GM18517 (cell line): ENCODE measurements around the gene COL5A1.

Source experiments
- ATAC-seq: cut with Tn5 transposase; IDR thresholded peaks from one replicate; pipeline ENCODE4 v1.9.1; 2021; ENCODE audit warnings: mild to moderate bottlenecking, moderate library complexity; ENCODE audit not compliant: unreplicated experiment

Gene COL5A1

DNA sequence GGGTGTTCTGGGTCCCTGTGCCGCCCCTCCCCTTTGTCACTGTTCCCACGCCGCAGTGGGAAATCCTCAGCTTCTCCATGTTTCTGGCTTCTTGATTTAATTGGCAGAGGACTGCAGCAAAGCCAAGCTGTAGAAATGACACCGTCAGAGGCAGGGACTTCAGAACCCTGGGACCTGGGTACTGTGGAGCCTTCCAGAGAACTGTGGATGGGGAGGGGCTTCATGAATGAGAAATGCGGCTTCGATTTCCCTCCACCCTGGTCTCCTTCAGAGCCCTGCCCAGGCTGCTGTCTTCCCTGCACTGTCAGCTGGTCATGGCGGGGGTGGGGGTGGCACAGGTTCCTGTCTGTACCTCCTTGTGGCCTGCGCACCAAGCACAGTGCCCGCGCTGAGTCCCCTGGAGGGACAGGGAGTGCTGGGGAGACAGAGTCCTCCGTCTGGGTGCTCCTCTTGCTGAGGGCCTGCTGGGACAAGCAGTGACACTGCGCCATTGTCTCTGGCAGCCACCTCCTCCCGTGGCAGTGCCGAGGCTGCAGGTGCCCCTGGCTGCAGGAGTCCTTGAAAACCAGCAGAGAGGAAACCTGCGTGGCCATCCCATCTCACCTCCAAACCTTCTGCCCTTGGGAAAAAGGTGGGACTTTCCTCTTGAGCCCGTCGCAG lies 47.2 kb downstream of the COL5A1 start:
- ATAC-seq = no peak

DNA sequence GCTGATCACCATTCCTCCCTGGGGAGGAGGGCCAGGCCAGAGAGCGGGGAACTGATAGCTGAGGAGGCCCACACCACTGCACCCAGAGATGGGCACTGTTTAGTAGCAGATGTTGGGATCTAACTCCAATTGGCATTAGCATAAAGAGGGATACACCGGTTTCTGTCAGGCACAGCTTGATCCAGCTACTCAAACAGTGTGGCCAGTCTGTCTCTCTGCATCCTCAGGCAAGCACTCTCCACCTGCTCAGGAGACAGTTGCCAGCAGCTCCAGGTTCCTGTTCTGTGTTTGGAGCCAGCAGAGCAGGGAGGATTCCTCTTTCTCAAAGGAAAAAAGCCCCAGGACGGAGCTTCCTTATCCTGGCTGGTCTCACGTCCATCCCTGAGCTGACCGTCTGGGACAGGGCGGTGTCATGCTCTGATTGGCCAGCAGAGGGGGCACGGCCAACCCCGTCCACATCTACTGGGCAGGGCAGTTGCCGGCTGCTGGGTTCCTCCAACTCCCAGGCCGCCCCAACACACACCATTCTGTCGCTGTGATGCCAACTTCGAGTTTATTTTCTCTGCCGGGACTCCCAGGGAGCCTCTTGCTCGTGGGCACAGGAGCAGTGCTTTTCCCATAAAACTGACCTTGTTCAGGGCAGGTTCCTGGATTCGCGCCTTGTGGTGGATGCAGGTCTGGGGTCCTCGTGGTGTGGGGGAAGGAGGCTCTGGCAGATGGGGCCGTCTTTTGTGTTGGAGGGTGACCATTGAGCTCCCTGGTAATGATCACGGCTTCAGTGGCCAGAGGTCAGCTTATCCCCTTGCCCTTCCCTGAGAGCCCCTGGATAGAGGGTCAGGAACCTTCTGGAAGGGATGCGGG lies 47.9 kb downstream of the COL5A1 start:
- no peak for ATAC-seq

- ATAC-seq = no peak
Measured at GRCh38 chr9:134690301-134690751, 48.7 kb downstream of the COL5A1 start.

GRCh38 chr9:134690946-134691694 lies 49.5 kb downstream of the COL5A1 start:
- ATAC-seq = no peak

GRCh38 chr9:134691695-134692572 lies 50.3 kb downstream of the COL5A1 start:
- no peak for ATAC-seq

DNA sequence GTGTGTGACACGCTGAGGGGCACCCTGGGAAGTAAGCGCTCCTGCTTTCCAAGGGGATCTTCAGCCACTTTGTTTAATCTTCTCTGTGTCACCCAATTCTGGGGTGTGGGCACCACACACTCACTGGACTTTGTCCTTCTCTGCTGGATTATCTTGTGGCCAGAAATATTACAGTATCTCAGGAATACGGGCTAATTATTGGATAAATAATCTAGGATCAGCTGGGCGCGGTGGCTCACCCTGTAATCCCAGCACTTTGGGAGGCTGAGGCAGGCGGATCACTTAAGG lies 50.9 kb downstream of the COL5A1 start:
- no peak for ATAC-seq

DNA sequence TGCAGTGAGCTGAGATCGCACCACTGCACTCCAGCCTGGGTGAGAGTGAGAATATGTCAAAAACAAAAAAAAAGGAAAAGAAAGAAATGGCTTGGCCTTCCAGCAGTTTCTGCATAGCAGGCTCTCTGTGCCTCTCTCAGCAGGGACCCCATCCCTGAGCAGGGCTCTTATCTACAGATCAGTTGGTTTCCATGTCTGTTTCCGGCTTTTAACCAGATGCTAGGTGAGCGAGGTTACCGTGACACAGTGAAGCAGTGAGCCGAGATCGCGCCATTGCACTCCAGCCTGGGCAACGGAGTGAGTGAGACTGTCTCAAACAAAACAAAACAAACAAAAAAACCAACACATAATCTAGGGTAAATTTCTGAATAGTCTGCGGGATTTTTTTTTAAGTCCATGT lies 51.4 kb downstream of the COL5A1 start:
- ATAC-seq = no peak

- no peak for ATAC-seq
Measured at GRCh38 chr9:134693641-134694367, 52.2 kb downstream of the COL5A1 start.

- ATAC-seq = no peak
Measured at GRCh38 chr9:134694368-134694665, 52.7 kb downstream of the COL5A1 start.

- ATAC-seq = no peak
Measured at GRCh38 chr9:134694714-134695113, 53.1 kb downstream of the COL5A1 start.

DNA sequence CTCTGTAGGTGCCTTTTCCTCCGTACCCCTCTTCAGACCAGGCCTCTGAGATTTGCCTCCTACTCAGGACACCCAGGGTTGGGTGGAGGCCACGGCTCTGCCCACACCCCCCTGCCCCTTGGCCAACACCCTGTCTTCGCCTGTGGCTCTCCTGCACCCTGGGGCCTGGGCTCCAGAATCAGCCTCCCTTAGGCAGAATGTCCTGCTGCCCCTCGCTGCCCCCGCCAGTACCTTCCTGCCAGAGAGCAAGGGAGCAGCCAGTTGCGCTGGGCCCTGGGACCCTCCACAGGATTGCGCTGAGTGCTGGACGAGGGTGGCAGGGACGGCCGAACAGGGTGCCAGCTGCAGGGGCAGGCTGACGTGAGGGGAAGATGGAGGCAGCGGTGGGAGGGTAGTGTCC lies 53.5 kb downstream of the COL5A1 start:
- ATAC-seq = no peak

- no peak for ATAC-seq
Measured at GRCh38 chr9:134696433-134696832, 54.8 kb downstream of the COL5A1 start.

- ATAC-seq = no peak
Measured at GRCh38 chr9:134698111-134698510, 56.5 kb downstream of the COL5A1 start.

- no peak for ATAC-seq
Measured at GRCh38 chr9:134698587-134699342, 57.2 kb downstream of the COL5A1 start.

DNA sequence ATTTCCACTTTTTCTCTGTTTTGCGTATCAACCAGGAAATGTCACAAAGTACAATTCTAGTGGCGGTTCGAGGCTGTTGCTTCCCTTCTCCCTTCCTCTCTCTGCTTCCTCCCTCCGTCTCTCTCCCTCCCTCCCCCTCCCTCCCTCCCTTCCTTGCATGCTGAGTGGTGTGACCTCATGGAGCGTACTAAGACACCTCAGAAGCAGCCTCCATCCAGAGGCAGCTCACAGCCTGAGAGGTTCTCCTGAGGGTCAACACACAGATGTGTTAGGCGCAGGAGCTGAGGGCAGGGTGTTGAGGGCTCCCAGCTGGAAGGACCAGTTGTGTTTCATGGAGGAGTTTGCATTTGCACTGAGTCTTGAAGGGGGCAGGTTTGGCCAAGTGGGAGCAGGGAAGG lies 57.7 kb downstream of the COL5A1 start:
- ATAC-seq = no peak

GRCh38 chr9:134700636-134701350 lies 59.2 kb downstream of the COL5A1 start:
- no peak for ATAC-seq

- no peak for ATAC-seq
Measured at GRCh38 chr9:134701581-134702259, 60.1 kb downstream of the COL5A1 start.

DNA sequence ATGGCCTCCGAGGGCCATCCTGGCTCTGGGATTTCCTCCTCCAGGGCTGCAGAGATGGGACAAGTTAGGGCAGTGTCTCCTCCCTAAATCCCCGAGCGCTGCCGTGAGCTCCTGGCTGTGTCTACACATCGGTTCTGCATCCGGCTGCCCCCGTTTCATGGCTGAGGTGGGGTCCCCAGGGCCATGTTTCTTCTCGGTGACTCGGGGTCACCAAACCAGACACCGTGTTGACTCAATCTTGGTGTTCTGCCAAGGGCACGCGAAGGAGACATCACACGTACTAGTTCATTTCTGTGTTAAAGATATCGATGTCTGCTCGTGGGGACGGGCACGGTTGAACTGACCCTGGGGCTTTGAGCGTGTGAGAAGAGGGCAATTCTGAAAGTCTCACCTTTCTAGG lies 60.7 kb downstream of the COL5A1 start:
- ATAC-seq = no peak
